NCI-H1436 treated with DMSO at 0.1 percent for 48 hours (cell line): ENCODE data around the gene PTPRN2.
"Not testable (repeated sequence)": the region's sequence is repeated elsewhere in the genome, so short reads cannot be mapped to it uniquely, and the experiment has no call there.

Experiments used
- DNase-seq: peaks from one replicate; lab custom pipeline; 2025; lab: John Stamatoyannopoulos, UW

Gene PTPRN2

GRCh38 chr7:157952050-157952667 lies 635.5 kb downstream of the PTPRN2 start:
- DNase-seq = no peak

DNA sequence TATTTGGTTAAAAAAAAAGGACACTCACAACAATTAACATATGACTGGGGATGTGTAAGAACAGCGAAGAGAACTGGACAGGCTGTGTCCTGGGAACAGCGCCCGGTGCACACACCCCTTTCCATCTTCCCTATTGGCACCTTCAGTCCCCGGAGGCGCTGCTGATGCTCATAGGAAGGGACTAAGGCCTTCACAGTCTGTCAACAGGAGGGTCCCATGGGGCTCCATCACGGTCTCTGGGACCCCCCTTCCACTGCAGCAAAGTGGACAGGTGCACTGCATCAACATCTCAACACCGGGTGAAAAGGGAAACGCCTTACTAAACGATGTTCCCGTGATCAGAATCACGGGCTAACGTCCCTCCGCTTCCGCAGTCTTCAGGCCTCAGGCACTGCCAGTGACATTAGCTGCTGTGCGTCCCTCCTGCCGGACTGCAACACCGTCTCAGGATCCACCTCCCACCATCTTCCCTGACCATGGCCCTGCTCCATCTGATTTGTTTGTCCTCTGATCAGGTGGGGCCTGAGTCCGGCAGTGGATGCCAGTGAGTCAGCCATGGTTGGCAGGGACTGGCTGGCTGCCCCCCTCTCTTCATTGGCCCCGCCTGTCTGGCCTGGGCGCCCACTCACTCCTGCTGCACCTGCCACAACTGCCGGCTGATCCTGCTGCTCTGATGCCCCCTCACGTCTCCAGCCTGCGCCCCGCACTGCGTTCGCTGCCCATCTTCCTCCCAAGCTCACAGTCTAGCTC lies 636.1 kb downstream of the PTPRN2 start:
- DNase-seq = no peak

DNA sequence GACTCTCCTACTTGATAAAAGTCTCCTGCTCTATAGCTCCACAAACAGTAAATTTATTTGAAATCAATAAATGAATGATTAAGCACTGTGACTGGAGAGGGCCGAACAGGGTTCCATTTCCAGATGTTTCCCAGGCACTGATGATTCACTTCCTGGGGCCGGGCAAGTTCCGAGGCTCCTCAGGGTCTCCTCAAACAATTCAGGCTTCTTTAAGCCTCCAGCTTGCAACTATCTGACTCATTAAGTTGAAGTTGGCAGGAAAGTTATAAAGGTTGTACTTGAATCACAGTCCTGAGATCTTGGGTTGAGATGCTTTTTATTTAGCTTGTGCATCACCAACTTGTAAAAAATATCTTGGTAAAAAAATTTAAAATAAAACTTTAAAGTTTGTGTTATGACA lies 637.9 kb downstream of the PTPRN2 start:
- DNase-seq = no peak

GRCh38 chr7:157947504-157947903 lies 640.1 kb downstream of the PTPRN2 start:
- no peak for DNase-seq

DNA sequence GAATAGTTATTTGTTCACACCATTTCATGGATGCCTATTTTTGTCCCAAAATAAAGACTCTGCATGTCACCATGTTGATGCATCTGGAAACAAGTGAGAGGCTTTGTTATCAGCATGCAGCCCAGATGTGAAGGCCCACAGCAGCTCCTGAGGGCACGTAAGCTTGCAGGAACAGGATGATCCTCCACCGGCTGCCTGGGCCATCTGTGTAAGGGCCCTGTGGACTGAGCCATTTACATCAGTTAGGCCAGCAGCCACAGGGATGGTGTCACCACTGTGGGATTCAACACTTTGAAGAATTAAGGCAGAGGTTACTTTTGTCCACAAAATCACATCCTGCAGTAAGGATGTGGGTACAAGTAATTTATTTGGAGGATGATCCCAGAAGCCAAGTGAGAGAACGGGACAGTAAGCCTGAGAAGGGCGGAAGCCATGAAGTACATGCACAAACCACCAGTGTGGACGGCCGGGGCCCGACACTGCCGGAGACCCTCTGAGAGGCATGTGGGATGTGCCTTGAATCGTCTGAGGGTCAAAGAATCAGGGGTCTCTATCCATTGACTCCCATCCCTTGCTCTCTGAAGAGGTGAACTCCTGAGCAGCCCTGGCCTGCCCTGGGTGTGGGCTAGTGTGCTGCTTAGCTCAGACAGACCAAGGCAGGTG lies 641.1 kb downstream of the PTPRN2 start:
- DNase-seq = no peak

GRCh38 chr7:157945401-157945800 lies 642.2 kb downstream of the PTPRN2 start:
- DNase-seq = no peak

- no peak for DNase-seq
Measured at GRCh38 chr7:157944734-157945291, 642.8 kb downstream of the PTPRN2 start.

GRCh38 chr7:157944051-157944450 lies 643.6 kb downstream of the PTPRN2 start:
- DNase-seq = no peak

DNA sequence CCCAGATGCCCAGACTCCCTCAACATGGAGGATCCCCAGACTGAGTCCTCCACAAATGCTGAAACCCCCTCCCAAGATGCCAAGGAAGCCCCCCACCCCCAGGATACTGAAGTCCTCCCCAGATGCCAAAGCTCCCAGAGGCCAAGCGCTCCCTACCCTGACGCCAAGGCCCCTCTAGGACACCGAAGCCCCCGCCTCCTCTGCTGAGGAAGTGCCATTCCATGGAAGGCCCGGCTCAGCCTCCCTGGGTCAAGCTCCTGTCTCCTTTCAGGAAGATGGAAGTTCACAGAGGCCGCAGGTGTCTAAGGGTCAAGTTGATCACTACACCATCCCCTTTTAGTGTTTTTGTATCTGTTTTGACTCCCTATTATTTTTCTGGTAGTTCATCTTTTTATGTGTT lies 644.1 kb downstream of the PTPRN2 start:
- no peak for DNase-seq

DNA sequence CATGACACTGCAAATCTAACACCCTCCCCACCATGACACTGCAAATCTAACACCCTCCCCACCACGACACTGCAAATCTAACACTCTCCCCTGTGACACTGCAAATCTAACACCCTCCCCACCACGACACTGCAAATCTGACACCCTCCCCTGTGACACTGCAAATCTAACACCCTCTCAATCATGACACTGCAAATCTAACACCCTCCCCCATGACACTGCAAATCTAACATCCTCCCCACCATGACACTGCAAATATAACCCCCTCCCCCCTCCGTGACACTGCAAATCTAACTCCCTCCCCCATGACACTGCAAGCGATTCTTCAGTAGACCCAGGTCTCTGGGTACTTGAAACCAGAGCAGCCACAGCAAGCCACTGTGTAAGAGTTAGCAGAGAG lies 646.4 kb downstream of the PTPRN2 start:
- no peak for DNase-seq

DNA sequence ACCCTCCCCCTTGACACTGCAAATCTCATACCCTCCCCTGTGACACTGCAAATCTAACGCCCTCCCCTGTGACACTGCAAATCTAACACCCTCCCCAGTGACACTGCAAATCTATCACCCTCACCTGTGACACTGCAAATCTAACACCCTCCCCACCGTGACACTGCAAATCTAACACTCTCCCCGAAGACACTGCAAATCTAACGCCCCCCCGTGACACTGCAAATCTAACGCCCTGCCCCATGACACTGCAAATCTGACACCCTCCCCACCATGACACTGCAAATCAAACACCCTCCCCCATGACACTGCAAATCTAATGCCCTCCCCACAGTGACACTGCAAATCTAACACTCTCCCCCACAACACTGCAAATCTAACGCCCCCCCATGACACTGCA lies 647.1 kb downstream of the PTPRN2 start:
- DNase-seq = no peak

DNA sequence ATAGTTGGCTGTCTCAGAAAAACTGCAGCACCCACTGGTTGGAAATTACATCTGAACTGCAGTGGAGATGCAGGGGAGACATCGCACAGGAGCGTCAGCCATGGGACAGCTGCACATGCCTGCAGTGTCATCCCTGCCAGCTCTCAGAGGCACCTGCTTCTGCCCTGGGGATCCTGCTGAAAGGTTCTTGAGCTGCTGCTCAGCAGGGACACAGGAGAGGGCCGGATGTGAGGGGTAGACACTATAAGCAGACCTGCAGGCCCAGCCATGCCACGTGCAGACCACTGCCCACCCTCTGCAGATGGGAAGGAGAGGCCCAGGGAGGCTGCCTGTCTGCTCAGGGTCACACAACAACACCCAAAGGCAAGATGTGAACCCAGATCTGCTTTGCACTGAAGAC lies 649.4 kb downstream of the PTPRN2 start:
- DNase-seq = no peak

DNA sequence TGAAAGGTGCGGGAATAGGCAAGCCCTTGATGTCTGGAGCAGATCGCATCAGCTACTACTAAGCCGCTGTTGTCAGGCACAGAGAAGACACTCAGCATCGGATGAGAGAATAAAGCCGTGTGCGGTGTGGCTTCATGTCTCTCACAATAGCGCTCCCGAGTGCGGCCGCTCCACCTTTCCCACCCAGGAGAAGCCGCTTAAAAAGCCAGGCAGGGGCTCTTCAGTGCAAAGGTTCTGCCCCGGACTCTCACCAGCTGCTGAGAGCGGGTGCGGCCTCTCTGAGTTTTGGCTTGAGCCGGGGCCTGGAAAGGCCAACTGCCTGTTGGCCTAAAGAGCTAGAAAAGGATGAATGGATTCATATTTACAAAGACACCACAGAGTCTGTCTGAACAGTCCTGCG lies 650.2 kb downstream of the PTPRN2 start:
- no peak for DNase-seq

DNA sequence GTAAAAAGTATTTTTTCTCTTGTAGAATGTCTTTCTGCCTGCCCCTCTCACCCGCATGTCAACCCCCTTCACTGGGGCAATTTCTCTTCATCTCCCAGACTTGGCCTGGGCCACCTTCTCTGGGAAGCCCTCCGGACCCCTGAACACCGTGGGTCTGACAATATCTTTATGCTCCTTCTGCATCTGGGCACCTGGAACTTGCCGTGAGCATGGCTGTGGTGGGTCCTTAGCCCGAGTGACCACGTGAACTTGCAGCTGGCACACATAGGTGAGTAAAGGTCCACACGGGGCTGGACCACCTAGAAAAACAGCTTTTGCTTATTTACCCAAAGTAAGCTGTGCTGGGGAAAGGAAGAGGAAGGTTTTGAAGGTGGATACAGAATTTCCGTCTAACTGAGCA lies 650.6 kb downstream of the PTPRN2 start:
- no peak for DNase-seq

- DNase-seq = not testable (repeated sequence)
Measured at GRCh38 chr7:157935721-157936120, 651.9 kb downstream of the PTPRN2 start.

DNA sequence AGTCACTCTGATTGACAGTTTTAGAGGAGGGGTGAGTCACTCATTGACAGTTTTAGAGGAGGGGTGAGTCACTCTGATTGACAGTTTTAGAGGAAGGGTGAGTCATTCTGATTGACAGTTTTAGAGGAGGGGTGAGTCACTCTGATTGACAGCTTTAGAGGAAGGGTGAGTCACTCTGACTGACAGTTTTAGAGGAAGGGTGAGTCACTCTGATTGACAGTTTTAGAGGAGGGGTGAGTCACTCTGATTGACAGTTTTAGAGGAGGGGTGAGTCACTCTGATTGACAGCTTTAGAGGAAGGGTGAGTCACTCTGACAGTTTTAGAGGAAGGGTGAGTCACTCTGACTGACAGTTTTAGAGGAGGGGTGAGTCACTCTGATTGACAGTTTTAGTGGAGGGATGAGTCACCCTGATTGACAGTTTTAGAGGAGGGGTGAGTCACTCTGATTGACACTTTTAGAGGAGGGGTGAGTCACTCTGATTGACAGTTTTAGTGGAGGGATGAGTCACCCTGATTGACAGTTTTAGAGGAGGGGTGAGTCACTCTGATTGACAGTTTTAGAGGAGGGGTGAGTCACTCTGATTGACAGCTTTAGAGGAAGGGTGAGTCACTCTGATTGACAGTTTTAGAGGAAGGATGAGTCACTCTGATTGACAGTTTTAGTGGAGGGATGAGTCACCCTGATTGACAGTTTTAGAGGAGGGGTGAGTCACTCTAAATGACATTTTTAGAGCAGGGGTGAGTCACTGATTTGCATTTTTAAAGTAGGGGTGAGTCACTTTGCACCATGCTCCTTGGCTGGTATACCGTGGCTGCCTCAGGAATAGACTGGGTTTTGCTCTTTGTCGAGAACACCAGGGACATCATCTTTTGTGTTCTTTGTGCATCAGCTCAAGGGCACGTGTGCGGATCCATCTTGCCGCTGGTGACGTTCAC lies 654.1 kb downstream of the PTPRN2 start:
- DNase-seq = not testable (repeated sequence)

DNA sequence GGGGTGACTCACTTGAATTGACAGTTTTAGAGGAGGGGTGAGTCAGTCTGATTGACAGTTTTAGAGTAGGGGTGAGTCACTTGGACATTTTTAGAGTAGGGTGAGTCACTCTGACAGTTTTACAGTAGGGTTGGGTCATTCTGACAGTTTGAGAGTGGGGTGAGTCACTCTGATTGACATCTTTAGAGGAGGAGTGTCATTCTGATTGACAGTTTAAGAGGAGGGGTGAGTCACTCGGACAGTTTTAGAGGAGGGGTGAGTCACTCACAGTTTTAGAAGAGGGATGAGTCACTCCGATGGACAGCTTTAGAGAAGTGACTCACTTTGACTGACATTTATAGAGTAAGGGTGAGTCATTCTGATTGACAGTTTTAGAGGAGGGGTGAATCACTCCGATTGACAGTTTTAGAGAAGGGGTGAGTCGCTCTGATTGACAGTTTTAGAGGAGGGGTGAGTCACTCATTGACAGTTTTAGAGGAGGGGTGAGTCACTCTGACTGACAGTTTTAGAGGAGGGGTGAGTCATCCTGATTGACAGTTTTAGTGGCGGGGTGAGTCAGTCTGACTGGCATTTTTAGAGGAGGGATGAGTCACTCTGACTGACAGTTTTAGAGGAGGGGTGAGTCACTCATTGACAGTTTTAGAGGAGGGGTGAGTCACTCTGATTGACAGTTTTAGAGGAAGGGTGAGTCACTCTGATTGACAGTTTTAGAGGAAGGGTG lies 655.0 kb downstream of the PTPRN2 start:
- peak; percentile 6 for DNase-seq

- no peak for DNase-seq
Measured at GRCh38 chr7:157930926-157931466, 656.6 kb downstream of the PTPRN2 start.

- DNase-seq = peak; percentile 42
Measured at GRCh38 chr7:157930441-157930840, 657.2 kb downstream of the PTPRN2 start.

GRCh38 chr7:157929671-157930070 lies 658.0 kb downstream of the PTPRN2 start:
- DNase-seq = no peak
